ENCODE data around the gene CALD1. TPM values are rescaled to one million over a fixed set of nuclear protein-coding genes. Genes with fewer than 3 reads are reported as not detected.

CALD1 gene
- polyA plus RNA-seq, 10 donors = 121 to 190 (median 136) TPM

GRCh38 chr7:134758981-134759380, 20.5 kb upstream of the CALD1 start:
- DNase-seq = no peak

GRCh38 chr7:134761266-134761665, 18.2 kb upstream of the CALD1 start:
- no peak for DNase-seq

GRCh38 chr7:134763960-134764359, 15.5 kb upstream of the CALD1 start:
- DNase-seq = no peak

- no peak for DNase-seq
These were observed 15.1 kb upstream of the CALD1 start for GRCh38 chr7:134764365-134764764.

DNA sequence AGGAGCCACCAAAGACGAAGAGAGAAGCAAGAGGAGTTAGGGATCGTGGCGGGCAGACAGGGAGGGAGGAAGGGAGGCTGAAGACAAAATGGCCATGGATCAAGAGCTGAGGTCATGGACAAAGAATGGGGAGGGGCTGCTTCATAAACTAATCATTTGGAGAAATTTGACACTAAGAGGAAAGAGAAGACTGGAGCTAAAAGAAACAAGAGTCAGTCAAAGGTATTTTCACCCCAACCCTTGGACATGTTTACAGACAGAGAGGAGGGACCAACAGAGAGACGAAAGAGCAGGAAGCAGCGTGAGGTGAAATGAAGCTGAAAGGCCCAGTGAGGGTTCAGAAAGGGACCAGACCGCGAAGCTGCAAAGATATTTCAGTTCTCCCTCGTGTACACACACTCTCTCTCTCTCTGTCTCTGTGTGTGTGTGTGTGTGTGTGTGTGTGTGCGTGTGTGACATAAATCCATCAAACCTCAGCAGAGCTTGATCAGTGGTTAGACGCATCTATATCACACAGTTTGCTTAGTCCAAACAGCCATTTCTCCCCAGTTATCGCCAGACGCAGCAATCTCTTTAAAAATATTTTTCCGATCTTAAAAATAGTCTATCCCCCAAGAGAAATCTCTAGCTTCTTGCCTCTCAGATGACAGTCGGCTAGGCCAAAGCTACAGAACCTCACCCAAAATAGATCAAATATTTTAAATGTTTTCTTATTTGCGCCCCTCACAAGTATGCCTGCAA, 12.5 kb upstream of the CALD1 start:
- peak in 1 of 3 donors; percentile 83 for DNase-seq

DNA sequence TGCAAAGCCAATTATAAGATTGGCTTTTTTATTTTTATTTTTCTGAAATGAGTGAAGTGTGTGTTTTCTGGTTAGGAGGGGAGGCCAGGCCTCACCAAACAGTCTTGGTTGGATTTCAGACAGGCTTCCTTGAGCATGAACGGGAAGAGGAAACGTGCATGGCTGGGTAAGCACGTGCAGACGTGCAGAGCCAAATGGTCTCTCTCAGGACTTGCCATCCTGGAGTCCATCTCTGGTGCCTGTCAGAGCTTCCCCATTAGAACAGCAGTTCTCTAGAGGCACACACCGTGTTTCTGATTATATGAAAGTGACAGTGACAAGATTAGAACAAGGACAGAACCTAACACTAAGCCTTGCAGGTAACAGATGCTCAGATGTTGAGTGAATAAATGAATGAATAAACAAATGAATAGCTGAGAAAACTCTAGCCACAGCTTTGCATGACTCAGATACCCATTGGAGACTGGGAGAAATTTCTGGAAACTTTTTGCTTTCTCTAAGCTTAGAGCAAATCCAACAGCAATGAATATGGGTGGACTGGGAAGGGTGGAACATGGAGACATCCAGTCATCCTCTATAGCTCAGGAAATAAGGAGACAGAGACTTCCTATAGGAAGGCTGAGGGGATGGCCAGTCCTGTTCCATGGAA, 11.8 kb upstream of the CALD1 start:
- peak in 1 of 3 donors; percentile 54 for DNase-seq

DNA sequence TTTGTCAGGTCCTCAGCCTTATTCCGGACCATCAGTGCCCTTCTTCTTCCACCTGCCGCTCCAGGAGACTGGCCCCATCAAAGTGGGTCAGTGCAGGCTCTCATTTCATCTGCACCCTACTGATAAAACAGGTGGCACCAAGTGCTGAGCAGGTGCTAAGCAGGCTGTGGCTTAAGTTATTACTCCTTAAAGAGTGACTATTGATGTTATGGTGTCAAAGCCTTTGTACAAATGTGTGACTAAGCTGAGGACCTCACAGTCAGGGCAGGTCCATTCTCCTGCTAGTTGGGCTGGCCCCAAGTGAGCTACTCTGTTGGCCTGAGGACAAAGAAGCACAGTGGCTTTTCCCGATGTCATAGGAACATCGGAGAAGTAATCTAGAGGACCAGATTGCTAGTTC, 11.2 kb upstream of the CALD1 start:
- DNase-seq = no peak

- no peak for DNase-seq
These were observed 8.8 kb upstream of the CALD1 start for GRCh38 chr7:134770676-134771075.

DNA sequence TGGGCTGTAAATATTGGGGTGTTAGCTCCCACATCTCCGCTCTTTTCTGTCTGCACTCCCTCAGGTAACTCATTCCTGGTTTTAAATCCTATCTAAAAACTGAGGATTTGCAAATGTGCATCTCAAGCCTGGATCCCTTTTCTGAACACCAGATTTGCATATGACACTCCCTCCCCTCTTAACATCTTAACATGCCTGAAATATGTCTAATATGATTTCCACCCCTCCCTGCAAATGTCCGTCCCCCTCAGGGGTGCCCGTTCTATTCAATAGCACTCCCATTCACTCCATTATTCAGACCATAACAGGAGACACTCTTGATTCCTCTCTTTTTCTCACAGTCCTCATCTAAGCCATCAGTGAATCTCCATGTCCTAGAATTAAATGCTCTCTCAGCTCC, 8.3 kb upstream of the CALD1 start:
- DNase-seq = no peak

- no peak for DNase-seq
These were observed 7.5 kb upstream of the CALD1 start for GRCh38 chr7:134771889-134772288.

DNA sequence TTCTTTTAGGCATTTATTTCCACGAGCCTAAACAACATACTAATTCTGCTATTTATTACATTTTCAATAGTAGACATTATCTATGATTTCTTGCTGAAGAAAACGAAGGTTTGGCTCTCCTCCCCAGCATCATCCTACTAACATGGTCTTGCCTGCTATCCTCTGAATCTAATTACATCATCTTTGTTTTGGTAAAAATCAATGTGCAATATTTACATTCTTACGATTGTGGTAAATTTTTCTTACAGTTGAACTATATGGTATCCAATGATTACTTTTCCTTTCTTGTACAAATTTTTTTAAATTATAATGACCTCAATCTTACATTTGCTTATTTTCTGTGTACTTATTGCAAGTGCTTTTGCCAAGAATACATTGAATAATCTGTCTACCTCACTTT, 7.0 kb upstream of the CALD1 start:
- DNase-seq = no peak

DNA sequence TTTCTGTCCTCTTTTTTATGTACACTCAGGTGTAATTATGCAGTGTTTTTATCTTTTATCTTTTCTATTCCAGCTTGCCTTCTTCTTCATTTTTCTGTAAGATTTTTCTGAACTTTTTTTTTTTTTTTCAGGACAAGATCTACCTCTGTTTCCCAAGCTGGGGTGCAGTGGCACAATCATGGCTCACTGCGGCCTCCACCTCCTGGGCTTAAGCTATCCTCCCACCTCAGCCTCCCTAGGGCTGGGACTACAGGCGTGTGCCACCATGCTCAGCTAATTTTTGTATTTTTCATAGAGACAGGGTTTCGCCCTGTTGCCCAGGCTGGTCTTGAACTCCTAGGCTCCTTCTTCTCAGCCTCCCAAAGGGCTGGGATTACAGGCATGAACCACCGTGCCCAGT, 6.3 kb upstream of the CALD1 start:
- DNase-seq = no peak

GRCh38 chr7:134774119-134774518, 5.3 kb upstream of the CALD1 start:
- DNase-seq = no peak

- DNase-seq = no peak
These were observed 2.0 kb upstream of the CALD1 start for GRCh38 chr7:134777470-134777869.

DNA sequence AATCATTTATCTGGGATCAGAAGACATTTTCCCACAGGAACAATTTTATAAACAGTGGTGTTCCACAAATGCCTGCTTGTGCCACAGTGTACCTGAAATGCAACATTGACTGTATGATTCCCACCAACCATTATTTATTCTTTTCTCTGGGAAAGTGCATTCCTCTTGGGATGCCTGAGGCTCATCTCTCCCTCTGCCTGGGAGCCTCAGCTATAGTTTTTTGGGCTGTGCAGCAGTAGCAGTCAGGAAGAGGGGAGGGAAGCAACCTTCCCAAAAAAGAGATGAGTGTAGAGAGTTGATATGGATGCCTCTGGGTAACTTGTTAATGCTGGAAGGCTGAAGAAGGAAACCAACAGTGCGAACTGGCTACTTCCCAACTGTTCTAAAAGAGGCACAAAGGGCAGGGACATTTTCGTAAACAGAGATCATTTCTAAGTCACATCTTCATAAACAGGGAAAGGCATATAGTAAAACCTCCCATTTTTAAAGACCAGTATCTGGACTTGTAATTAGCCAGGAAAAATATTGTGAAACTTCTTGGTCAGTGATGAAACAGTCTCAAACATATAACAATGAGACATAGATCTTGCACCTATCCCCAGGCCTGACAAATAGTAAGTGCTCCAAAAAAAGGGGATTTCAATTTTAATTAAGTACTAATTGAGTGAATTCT, 1.4 kb upstream of the CALD1 start:
- no peak for DNase-seq

GRCh38 chr7:134779741-134780065, 269 bp downstream of the CALD1 start:
- DNase-seq = no peak

- DNase-seq = peak in 1 of 3 donors; percentile 75
These were observed 863 bp downstream of the CALD1 start for GRCh38 chr7:134780166-134780828.

GRCh38 chr7:134781171-134781570, 1.7 kb downstream of the CALD1 start:
- peak in 1 of 3 donors; percentile 43 for DNase-seq

- DNase-seq = no peak
These were observed 2.7 kb downstream of the CALD1 start for GRCh38 chr7:134782121-134782623.

DNA sequence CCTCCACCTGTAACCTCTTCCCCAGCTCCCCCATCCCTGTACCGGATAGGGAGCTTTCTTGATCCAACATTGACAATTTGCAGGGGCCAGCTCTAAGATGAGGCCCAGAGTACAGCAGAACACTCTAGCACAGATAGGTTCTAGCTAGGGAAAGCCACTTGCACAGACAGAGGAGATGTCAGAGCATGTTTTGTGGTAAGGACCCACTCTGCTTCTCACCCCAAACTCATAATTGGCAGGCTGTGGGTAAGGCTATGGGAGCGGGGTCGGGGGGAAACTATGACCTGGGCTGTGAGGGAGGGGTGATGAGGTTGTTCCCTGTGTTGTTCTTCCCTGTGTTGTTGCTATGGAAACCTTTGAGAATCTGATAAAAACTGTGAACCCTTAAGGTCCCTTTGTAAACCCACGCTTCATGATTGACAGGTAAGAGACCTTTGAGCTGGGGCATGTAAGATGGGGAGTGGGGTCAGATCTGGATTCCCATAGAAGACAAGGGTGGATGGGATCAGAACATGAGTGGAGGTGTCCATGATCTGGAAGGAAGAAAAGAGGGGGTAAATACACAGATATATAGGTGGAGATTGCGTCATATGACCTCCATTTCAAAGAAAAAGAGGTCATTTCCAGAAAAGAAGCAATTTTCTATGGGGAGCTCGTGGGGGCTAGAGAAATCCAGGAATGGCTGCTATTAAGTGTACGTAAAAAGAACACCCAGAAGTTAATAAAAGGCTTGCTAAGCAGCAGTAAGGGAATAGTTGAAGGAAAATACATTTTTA, 4.0 kb downstream of the CALD1 start:
- no peak for DNase-seq

DNA sequence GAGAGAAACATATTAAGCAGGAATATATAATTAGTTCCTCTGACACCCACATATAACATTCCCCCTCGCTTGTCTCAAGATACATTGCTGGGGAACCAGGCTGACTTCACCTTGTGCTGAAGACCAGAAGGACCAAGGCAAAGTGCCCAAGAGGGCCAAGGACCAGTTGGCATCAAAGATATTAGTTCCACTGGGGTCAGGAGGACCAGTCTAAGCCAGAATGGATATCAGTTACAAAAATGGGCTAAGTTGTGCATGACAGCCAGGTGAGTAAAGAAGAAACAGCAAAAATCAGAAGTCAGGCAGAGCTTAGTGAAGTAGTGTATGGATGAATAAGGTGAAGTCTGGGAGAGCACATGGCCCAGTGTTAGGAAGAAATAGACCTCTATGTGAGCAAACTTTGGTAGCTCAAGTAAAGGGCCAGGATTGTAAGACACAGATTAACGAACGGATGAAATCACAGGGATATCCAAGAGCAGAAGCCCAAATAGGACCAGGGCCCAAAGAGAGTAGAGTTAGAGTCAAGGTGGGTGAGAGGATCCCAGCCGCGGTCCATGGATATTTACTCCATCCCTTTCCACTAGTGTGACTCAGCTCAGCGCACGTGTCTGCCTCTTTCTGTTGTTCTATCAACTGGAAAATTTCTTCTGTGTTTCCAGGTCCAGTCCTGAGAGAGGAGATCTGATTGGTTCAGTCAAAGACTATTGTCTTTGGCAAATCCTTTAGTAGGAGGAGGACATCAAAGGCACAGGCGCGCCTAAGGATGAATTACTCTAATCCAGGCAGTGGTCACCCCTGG, 5.0 kb downstream of the CALD1 start:
- DNase-seq = no peak
